Testis (tissue), 2 donors: ENCODE results near the gene ADPRH.

Source experiments
- POLR2A ChIP-seq: fragments of 450-650 bp; IDR thresholded peaks from one replicate; pipeline ENCODE4 v1.6.1; 2017; ENCODE audit warnings: antibody characterized with exemption, mild to moderate bottlenecking, moderate library complexity
- TF ChIP-seq, protein P1 (sequence below), 3 experiments: fragments of 450-650 bp in 2 of 3; fragments of 200-600 bp in 1 of 3; sonication (generic) in 1 of 3; IDR thresholded peaks; one replicate each; pipeline ENCODE4 v1.5.1; 2016 to 2019; ENCODE audit warnings: antibody characterized with exemption in 3 of 3, mild to moderate bottlenecking in 2 of 3, moderate library complexity in 1 of 3

DNA sequence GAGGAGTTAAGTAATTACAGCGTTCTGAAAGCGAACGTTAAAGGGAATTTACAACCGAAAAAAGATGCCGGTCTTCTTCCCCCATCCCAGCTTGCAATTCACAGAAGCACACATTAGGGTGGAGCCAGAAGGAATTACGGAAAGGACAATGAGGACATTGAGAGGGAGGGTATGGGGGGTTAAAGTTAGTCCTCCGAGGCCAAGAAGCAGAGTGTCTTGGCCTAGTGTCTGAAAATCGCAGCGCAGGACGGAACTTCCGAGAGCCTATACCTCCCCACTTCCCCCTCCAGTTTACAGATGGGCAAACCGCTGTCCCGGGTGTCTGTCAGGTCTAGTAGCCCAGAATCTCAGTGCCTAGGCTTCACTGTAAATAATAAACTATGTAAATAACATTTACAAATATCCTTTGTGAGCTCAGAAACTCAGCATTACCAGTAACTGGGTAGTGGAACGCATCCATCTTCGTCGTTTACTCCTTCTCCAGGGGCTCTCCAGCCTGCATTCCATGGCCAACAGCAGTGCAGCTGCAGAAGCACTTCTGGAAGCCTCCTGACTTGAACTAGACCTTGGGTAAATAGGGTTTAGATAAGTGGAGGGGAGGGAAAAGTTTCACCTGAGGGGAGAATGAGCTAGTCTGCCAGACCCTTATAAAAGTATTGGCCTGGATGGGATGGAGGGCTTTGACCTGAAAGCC lies 922 bp downstream of the ADPRH start:
- TF ChIP-seq, protein P1, sequence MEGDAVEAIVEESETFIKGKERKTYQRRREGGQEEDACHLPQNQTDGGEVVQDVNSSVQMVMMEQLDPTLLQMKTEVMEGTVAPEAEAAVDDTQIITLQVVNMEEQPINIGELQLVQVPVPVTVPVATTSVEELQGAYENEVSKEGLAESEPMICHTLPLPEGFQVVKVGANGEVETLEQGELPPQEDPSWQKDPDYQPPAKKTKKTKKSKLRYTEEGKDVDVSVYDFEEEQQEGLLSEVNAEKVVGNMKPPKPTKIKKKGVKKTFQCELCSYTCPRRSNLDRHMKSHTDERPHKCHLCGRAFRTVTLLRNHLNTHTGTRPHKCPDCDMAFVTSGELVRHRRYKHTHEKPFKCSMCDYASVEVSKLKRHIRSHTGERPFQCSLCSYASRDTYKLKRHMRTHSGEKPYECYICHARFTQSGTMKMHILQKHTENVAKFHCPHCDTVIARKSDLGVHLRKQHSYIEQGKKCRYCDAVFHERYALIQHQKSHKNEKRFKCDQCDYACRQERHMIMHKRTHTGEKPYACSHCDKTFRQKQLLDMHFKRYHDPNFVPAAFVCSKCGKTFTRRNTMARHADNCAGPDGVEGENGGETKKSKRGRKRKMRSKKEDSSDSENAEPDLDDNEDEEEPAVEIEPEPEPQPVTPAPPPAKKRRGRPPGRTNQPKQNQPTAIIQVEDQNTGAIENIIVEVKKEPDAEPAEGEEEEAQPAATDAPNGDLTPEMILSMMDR (IDR thresholded peaks at IDR 0.05): peak in 1 of 3 experiments; percentile 0
- TF ChIP-seq POLR2A: no peak
